GM23338 (cell line): ENCODE measurements around the gene PCK2.

Source experiments
- EZH2 ChIP-seq: fragments of 200-600 bp; sonication (generic); IDR thresholded peaks from one replicate; pipeline ENCODE4 v1.8.0; 2017; ENCODE audit warnings: antibody characterized with exemption, mild to moderate bottlenecking, low read depth; ENCODE audit not compliant: unreplicated experiment
- JUNB ChIP-seq: IDR thresholded peaks from one replicate; pipeline ENCODE4 v1.6.1; 2016; ENCODE audit warnings: antibody characterized with exemption; ENCODE audit not compliant: unreplicated experiment
- TF ChIP-seq, protein P1 (sequence below), 2 experiments: fragments of 200-600 bp in 1 of 2; sonication (generic) in 1 of 2; conservative IDR thresholded peaks; 2 replicates each; pipeline versions ENCODE4 v1.5.1 to v1.6.1; 2016 to 2017; ENCODE audit warnings: antibody characterized with exemption in 2 of 2, low read depth in 2 of 2, mild to moderate bottlenecking in 2 of 2, moderate library complexity in 1 of 2

DNA sequence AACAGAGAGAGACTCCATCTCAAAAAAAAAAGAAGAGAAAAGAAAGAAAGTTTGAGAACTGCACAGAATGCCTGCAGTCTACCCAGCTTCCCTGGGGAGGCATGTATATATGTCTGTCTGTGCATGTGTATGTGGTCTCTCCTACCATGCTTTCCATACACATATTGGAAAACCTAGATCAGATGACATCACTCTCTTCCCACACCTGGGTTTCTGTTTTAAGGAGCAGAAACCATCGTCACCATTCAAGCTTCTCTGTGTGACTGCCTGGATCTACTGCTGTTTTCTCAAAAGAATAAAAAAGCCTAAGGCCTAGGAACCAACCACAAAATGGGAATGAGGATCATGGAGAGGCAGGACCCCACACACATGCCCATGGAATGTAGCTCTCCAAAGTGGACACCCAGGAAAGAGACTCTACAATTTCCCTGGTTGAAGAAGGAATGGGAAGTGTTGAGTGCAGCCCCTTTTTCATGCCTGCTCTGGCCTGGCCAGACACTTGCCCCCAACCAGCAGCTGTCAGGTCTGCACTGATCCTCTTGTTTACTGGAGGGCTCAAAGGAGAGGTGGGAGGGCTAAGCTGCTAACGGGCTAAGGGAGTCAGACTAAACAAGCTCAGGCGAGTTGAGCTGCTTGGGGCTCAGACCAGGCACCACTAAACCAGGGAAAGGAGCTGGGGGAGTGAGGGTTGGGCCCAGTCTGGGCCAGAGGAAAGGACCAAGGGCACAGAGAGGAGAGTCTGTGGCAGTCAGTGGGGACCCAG lies 7.7 kb upstream of the PCK2 start:
- TF ChIP-seq, protein P1, sequence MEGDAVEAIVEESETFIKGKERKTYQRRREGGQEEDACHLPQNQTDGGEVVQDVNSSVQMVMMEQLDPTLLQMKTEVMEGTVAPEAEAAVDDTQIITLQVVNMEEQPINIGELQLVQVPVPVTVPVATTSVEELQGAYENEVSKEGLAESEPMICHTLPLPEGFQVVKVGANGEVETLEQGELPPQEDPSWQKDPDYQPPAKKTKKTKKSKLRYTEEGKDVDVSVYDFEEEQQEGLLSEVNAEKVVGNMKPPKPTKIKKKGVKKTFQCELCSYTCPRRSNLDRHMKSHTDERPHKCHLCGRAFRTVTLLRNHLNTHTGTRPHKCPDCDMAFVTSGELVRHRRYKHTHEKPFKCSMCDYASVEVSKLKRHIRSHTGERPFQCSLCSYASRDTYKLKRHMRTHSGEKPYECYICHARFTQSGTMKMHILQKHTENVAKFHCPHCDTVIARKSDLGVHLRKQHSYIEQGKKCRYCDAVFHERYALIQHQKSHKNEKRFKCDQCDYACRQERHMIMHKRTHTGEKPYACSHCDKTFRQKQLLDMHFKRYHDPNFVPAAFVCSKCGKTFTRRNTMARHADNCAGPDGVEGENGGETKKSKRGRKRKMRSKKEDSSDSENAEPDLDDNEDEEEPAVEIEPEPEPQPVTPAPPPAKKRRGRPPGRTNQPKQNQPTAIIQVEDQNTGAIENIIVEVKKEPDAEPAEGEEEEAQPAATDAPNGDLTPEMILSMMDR (conservative IDR thresholded peaks at IDR 0.05; ENCODE audit: low read depth in 2 of 2): no peak
- no peak for TF ChIP-seq JUNB
- no peak for TF ChIP-seq EZH2
